Breast epithelium (tissue), 4 donors: ENCODE results near the gene SAMD14. TPM values are rescaled to one million over a fixed set of nuclear protein-coding genes. Genes with fewer than 3 reads are reported as not detected.

Experiments used
- DNase-seq, 2 donors: peaks; one replicate each; pipeline ENCODE4 v3.0.0-alpha.2; 2019; ENCODE audit warnings: low spot score in 2 of 2
- H3K27ac ChIP-seq, 2 donors: fragments of 200-600 bp; sonication (generic) in 1 of 2; one replicate each; pipeline ENCODE4 v1.5.1; 2016 to 2019; ENCODE audit warnings: mild to moderate bottlenecking in 1 of 2
- H3K27me3 ChIP-seq, 2 donors: fragments of 200-600 bp; sonication (generic) in 1 of 2; one replicate each; pipeline versions ENCODE4 v1.5.1 to v1.6.0; 2017 to 2019; ENCODE audit warnings: control low read depth in 1 of 2, mild to moderate bottlenecking in 1 of 2
- H3K36me3 ChIP-seq: fragments of 200-600 bp; one replicate; pipeline ENCODE4 v1.5.1; 2019
- H3K4me1 ChIP-seq, 2 donors: fragments of 200-600 bp; sonication (generic); one replicate each; pipeline ENCODE4 v1.5.1; 2016 to 2019; ENCODE audit warnings: control low read depth in 1 of 2
- H3K4me3 ChIP-seq, 3 donors: fragments of 200-600 bp; sonication (generic); 1 replicate in 2 of 3; 2 replicates in 1 of 3; pipeline ENCODE4 v1.5.1; 2016 to 2019; ENCODE audit warnings: mild to moderate bottlenecking in 3 of 3, moderate library complexity in 2 of 3
- H3K9me3 ChIP-seq, 2 donors: fragments of 200-600 bp; sonication (generic) in 1 of 2; one replicate each; pipeline ENCODE4 v1.5.1; 2016 to 2019; ENCODE audit warnings: control low read depth in 1 of 2
- CTCF ChIP-seq, 3 donors: fragments of 450-650 bp; IDR thresholded peaks; one replicate each; pipeline ENCODE4 v1.5.1; 2016 to 2017; ENCODE audit warnings: antibody characterized with exemption in 3 of 3, mild to moderate bottlenecking in 3 of 3, moderate library complexity in 3 of 3
- POLR2A ChIP-seq: fragments of 450-650 bp; IDR thresholded peaks from one replicate; pipeline ENCODE4 v1.6.1; 2016; ENCODE audit warnings: antibody characterized with exemption, mild to moderate bottlenecking, moderate library complexity
- POLR2AphosphoS5 ChIP-seq, 3 donors: sonication (generic); formaldehyde crosslinking; IDR thresholded peaks; one replicate each; pipeline ENCODE4 v1.6.1; 2017; ENCODE audit warnings: antibody characterized with exemption in 3 of 3
- intact Hi-C: fragments of 100-400 bp; cut with DNase I; formaldehyde crosslinking; loops from one replicate; pipeline ENCODE4 v1.15.1; 2023; ENCODE audit warnings: low total_unique reads
- total RNA-seq, 3 donors: library from RNA; depleted of rRNA; stranded (reverse); fragments of >200 nt; gene quantifications; one replicate each; pipeline ENCODE4 v1.1.0, GENCODE V29; 2016

SAMD14 gene
- total RNA-seq, 3 donors from 2014 or later: 0.16 to 0.98 TPM; not detected in 1

- TF ChIP-seq POLR2AphosphoS5 (IDR thresholded peaks at IDR 0.05): no peak
- TF ChIP-seq POLR2A: no peak
- TF ChIP-seq CTCF (IDR thresholded peaks at IDR 0.05): no peak
- Histone ChIP-seq H3K27me3 (no peaks in the 10 kb centered on the region), H3K27ac (no peak overlapping the region), H3K36me3 (no peaks in the 10 kb centered on the region), H3K4me3 (no peak overlapping the region), H3K4me1 (no peaks in the 10 kb centered on the region), H3K9me3 (no peaks in the 10 kb centered on the region)
- DNase-seq: no peak
- intact Hi-C loops: no loop called here
Measured at GRCh38 chr17:50168319-50168718, 38.4 kb upstream of the SAMD14 start.

- intact Hi-C loops: no loop called here
Measured at GRCh38 chr17:50167371-50167770, 37.4 kb upstream of the SAMD14 start.

GRCh38 chr17:50166518-50167181, 36.7 kb upstream of the SAMD14 start:
- Histone ChIP-seq H3K4me1 (no peaks in the 10 kb centered on the region), H3K27ac (no peak overlapping the region), H3K36me3 (no peaks in the 10 kb centered on the region), H3K9me3 (no peaks in the 10 kb centered on the region), H3K27me3 (no peaks in the 10 kb centered on the region), H3K4me3 (peak overlapping the region in 1 of 3 donors; percentile 20)
- TF ChIP-seq CTCF (IDR thresholded peaks at IDR 0.05) (no peak), POLR2A (no peak), POLR2AphosphoS5 (IDR thresholded peaks at IDR 0.05) (no peak)
- DNase-seq: no peak
- intact Hi-C loops: no loop called here

More at GRCh38 chr17:50167371-50167770, 37.4 kb upstream of the SAMD14 start:
- Histone ChIP-seq H3K36me3 (no peaks in the 10 kb centered on the region), H3K27me3 (no peaks in the 10 kb centered on the region), H3K27ac (no peak overlapping the region), H3K9me3 (no peaks in the 10 kb centered on the region), H3K4me1 (no peaks in the 10 kb centered on the region), H3K4me3 (no peak overlapping the region)
- no peak for DNase-seq
- no peak for TF ChIP-seq POLR2AphosphoS5 (IDR thresholded peaks at IDR 0.05)
- no peak for TF ChIP-seq POLR2A
- no peak for TF ChIP-seq CTCF (IDR thresholded peaks at IDR 0.05)

GRCh38 chr17:50165867-50166517, 36.0 kb upstream of the SAMD14 start, which contains the start of gene SGCA:
Gene SGCA (plus strand): TSS chr17:50166005. CDS start chr17:50166041, 36 bp downstream.
- Histone ChIP-seq H3K4me3 (peak within 1 kb of the TSS in 1 of 3 donors; percentile 20), H3K27ac (peak within 1 kb of the TSS; percentile 0 to 29), H3K27me3 (no peaks in the 10 kb centered on the region), H3K36me3 (no peaks in the 10 kb centered on the region), H3K4me1 (peaks cover 0 to 3% of the 10 kb centered on the region in 2 donors), H3K9me3 (no peaks in the 10 kb centered on the region)
- TF ChIP-seq POLR2AphosphoS5 (IDR thresholded peaks at IDR 0.05): no peak
- TF ChIP-seq POLR2A: no peak
- no peak for TF ChIP-seq CTCF (IDR thresholded peaks at IDR 0.05)
- intact Hi-C loops: no loop called here
- no peak for DNase-seq

GRCh38 chr17:50165466-50165865, 35.5 kb upstream of the SAMD14 start:
- H3K4me3 ChIP-seq: no peak overlapping the region
- no peaks in the 10 kb centered on the region for H3K27me3 ChIP-seq
- H3K27ac ChIP-seq: no peak overlapping the region
- H3K36me3 ChIP-seq: no peaks in the 10 kb centered on the region
- intact Hi-C loops: no loop called here
- H3K4me1 ChIP-seq: peaks cover 0 to 7% of the 10 kb centered on the region in 2 donors
- no peak for DNase-seq
- no peaks in the 10 kb centered on the region for H3K9me3 ChIP-seq
- TF ChIP-seq POLR2A (no peak), POLR2AphosphoS5 (IDR thresholded peaks at IDR 0.05) (no peak), CTCF (IDR thresholded peaks at IDR 0.05) (no peak)
